GM21717 (cell line): ENCODE results near the gene OGN.

Experiments used
- ATAC-seq: cut with Tn5 transposase; IDR thresholded peaks from one replicate; pipeline ENCODE4 v1.9.1; 2021; ENCODE audit warnings: mild to moderate bottlenecking, moderate library complexity; ENCODE audit not compliant: unreplicated experiment

The OGN gene

GRCh38 chr9:92349771-92350739 lies 54.3 kb downstream of the OGN start:
- ATAC-seq = no peak

- ATAC-seq = no peak
Measured at GRCh38 chr9:92345582-92345981, 58.8 kb downstream of the OGN start.

GRCh38 chr9:92342825-92343488 lies 61.4 kb downstream of the OGN start:
- ATAC-seq = no peak

GRCh38 chr9:92341578-92341977 lies 62.8 kb downstream of the OGN start:
- ATAC-seq = no peak

- ATAC-seq = no peak
Measured at GRCh38 chr9:92333282-92333634, 71.1 kb downstream of the OGN start.
